ENCODE measurements around the gene CENPP. TPM values are rescaled to one million over a fixed set of nuclear protein-coding genes. Genes with fewer than 3 reads are reported as not detected.

Gene CENPP
- total RNA-seq (2014; rRNA removed; shearing (Covaris generic)) = 22.6 and 24.2 TPM in 2 replicates

DNA sequence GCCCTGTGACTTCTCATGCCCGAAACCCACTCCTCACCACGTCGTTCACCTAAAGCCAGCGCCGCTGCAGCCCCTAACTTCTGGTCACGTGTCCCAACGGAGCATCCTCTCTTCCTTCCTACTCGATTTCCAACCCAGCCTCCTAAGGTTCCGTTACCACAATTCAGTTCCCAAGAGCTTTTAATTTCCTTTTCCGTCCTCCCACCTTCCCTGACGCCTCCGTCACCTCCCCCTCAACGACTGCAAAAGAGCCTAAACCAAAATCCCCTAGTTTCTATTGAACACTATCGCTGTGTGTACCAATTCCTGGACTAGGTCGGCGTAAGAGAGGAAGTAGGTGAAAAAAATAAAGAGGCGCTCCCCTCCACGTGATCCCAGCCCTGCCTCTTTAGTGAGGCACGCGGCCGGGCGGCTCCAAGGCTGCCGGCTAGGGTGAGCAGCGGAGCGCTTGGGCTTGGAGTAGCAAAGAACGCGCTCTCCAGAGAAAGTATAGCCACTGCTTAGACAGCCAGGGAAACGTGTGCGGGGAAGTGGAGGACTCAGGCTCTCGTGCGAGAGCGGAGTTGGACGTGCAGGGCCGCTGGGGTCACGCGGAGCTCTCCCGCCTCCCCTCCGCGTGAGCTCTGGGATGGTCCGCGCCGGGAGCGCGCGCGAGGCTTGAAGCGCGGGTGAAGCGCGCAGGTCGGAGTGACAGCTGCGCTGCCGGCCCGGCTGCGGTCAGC lies at the start of gene CENPP, which contains the start of gene NOL8:
Gene CENPP, plus strand, starts transcription at position 685 of the 722 bp plus-strand sequence.
Gene NOL8, minus strand, starts transcription at position 82 of the 722 bp plus-strand sequence. CDS start 1,189 bp downstream, outside the sequence.
- Histone ChIP-seq H3K4me3 (peak within 1 kb of the TSS; percentile 86), H3K9me3 (replicated peaks) (no peaks in the 10 kb centered on the region), H3K27ac (peak within 1 kb of the TSS; percentile 99), H3K36me3 (peaks cover 28% of the 10 kb centered on the region), H3K27me3 (no peaks in the 10 kb centered on the region), H3K4me1 (peaks cover 3% of the 10 kb centered on the region; the same call in 1 of the 2 replicates)
- peak; percentile 89 to 95 for DNase-seq

DNA sequence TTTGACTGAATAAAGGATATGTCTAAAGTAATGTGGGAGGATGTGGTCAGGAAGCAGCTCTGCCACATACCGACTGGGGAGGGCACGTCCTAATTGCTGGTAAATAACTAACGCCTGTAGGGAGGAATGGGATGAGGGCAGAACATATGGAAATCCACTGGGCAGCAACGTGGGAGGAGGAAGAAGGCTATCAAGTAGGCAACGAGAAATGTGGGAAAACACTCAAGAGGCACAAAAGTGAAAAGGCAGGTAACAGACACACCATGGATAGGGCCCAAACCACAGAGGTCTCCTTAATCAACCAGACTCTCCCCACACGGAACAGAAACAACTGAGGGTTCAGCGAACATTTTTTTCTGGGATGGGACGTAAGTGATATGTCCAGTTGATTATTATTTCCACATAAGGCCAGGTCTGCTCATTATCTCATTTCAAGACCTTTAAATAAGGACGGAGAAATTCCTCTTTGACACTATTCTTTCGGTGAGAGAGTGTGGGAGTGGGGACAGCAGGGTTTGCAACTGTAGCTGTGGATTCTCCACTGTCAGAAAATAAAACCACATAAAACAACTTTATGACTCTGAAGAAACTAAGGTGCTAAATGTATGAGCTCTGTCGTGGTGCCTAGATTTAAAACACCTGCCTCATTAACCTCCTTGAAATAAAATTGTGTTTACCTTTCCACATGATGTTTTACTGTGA lies 49.3 kb upstream of the CENPP start:
- H3K36me3 ChIP-seq = peaks cover 96% of the 10 kb centered on the region
- no peaks in the 10 kb centered on the region for H3K9me3 ChIP-seq (replicated peaks)
- DNase-seq = no peak
- H3K4me1 ChIP-seq = no peaks in the 10 kb centered on the region
- no peak overlapping the region for H3K27ac ChIP-seq
- H3K27me3 ChIP-seq = no peaks in the 10 kb centered on the region
- H3K4me3 ChIP-seq = no peak overlapping the region

DNA sequence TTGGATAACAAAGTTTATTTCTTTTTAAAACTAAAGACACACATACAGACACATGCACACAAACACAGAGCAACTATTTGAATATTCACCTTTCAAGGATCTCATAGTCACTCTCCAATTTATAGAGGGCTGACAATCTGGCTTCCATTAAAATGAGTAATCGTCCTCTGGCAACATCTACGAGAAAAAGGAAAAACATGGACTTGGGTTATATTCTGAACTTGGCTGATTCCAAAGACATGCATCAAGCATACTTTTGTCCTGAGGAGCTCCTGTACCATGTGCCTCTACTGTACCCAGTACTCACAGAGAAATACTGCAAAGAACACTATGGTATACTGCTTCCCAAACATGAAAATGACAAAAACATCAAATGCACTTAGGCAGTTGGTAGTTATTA lies 47.6 kb upstream of the CENPP start:
- Histone ChIP-seq H3K36me3 (peaks cover 94% of the 10 kb centered on the region), H3K27me3 (no peaks in the 10 kb centered on the region), H3K4me1 (no peaks in the 10 kb centered on the region), H3K9me3 (replicated peaks) (no peaks in the 10 kb centered on the region), H3K27ac (no peak overlapping the region), H3K4me3 (no peak overlapping the region)
- no peak for DNase-seq

DNA sequence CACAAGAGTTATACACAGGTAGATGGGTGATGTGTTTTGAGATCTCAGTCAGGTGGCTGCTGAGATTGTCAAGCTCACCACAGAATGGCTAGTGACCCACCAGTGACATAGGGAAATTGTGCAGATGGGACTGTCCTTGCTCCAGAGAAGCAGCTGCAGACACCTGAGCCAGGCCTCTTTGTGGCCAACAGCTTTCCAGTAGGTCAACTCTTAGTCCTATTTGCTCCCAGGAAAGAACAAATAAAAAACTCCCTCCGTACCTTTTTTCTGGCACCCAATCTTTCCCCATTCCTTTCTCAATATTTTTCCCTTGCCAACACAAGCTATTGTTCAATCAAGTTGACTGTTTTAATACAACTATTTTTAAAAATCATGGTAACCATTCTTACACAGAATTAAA lies 46.5 kb upstream of the CENPP start:
- H3K27ac ChIP-seq = no peak overlapping the region
- H3K27me3 ChIP-seq = no peaks in the 10 kb centered on the region
- peaks cover 94% of the 10 kb centered on the region for H3K36me3 ChIP-seq
- no peak overlapping the region for H3K4me3 ChIP-seq
- H3K9me3 ChIP-seq (replicated peaks) = no peaks in the 10 kb centered on the region
- no peak for DNase-seq
- no peaks in the 10 kb centered on the region for H3K4me1 ChIP-seq

DNA sequence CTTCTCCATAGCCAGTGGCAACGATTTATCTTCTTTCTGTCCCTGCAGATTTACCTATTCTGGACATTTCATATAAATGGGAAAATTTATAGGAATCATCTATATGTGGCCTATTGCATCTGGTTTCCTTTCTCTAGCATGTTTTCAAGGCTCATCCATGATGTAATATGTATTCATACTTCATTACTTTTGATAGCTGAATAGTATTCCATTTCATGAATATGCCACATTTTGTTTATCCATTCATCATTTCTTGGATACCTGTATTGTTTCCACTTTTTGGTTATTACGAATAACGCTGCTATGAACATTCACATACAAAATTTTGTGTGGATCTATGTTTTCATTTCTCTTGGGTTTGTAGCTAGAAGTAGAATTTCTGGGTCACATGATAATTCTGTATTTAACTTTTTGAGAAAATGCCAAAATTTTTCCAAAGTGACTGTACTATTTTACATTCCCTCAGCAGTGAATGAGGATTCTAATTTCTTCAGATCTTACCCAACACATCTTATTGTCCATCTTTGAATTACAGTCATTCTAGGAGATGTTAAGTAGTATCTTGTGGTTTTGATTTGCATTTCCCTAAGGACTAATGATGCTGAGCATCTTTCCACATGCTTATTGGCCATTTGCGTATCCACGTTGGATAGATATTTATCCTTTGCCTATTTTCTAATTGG lies 35.9 kb upstream of the CENPP start:
- Histone ChIP-seq H3K4me3 (no peak overlapping the region), H3K27ac (no peak overlapping the region), H3K36me3 (peaks cover 64% of the 10 kb centered on the region), H3K27me3 (no peaks in the 10 kb centered on the region), H3K9me3 (replicated peaks) (no peaks in the 10 kb centered on the region), H3K4me1 (no peaks in the 10 kb centered on the region)
- DNase-seq = no peak

DNA sequence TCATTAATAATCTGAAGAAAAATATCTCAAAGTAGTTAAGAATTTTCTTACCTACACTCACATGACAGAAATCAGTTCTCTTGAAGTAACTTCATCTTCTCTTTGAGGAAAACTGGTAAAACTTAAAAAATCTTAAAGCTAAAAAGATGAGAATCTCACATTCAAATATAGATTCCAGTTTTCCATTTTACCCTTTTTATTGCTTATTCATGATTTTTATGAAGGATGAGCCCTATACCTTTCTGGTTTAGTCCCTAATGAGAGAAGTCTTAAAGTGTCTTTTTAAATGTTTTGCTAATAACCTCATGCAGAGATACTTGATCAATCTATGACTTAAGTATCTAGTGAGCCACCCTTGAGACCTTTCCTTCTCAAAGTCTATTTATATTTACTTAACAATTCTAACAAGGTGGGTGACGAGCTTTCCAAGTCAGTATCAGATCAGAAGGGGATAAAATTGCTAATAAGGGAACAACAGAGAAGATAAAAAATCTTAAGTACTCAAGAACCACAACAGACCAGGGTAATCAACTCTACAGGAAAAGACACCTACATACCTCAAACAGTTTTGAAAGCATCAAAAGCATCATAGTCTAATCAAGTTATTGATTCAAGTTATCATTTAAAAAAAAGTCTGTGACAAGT lies 34.8 kb upstream of the CENPP start:
- Histone ChIP-seq H3K27ac (no peak overlapping the region), H3K27me3 (no peaks in the 10 kb centered on the region), H3K36me3 (peaks cover 53% of the 10 kb centered on the region), H3K4me3 (no peak overlapping the region), H3K4me1 (no peaks in the 10 kb centered on the region), H3K9me3 (replicated peaks) (no peaks in the 10 kb centered on the region)
- DNase-seq = no peak

DNA sequence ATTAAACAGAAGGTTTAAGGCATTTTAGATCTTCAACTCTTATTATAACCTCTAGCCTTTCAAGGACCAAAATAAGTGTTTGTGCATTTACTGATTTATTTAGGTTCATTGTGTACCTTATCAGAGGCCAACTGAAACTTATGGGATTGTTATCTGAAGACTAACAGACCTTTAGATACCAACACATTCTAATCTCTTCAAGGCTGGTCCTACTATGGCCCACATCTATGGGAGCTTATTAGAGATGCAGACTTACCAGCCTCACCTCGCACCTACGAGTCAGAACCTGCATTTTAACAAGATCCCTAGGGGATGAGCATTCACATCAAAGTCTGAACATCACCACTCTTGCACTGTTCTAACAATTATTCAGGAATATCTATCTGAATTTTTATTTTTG lies 34.2 kb upstream of the CENPP start:
- no peak for DNase-seq
- no peaks in the 10 kb centered on the region for H3K27me3 ChIP-seq
- H3K9me3 ChIP-seq (replicated peaks) = no peaks in the 10 kb centered on the region
- peaks cover 47% of the 10 kb centered on the region for H3K36me3 ChIP-seq
- H3K27ac ChIP-seq = no peak overlapping the region
- no peak overlapping the region for H3K4me3 ChIP-seq
- H3K4me1 ChIP-seq = no peaks in the 10 kb centered on the region

DNA sequence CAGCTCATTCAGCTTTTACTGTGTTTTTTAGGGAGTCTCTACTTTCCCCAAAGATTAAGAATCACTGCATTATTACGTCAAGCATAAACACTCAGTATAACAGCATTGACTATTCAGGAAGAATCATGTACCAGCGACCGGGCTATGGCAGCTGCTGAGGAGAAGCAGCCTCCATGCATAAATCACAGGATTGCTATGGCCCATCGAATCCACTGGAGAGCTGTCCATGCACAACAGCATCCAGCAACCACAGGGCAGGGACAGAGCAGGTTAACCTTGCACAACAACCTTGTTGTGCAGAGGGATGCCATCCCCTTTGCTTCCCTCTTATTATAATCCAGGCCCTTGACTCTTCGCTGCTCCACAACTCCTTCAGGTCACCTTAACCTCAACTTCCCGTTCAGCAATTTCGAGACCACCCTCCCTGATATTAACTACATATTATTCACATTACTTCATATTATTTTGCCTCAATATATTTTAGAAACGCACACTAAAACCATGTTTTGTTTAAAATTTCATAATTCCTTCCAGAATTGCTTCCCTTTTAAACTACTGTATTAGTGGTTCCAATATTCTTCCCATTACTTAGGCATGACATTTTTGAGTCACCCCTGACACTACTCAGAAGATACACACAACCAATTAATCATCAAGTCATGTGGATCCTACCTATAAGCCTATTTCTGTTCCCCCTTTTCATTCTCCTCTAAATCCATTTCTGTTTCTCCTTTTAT lies 33.2 kb upstream of the CENPP start:
- peak overlapping the region; percentile 78 for H3K4me3 ChIP-seq
- H3K27ac ChIP-seq = peak overlapping the region; percentile 76
- no peaks in the 10 kb centered on the region for H3K9me3 ChIP-seq (replicated peaks)
- peaks cover 46% of the 10 kb centered on the region for H3K36me3 ChIP-seq
- H3K27me3 ChIP-seq = no peaks in the 10 kb centered on the region
- peak; percentile 12 to 28 for DNase-seq
- no peaks in the 10 kb centered on the region for H3K4me1 ChIP-seq

DNA sequence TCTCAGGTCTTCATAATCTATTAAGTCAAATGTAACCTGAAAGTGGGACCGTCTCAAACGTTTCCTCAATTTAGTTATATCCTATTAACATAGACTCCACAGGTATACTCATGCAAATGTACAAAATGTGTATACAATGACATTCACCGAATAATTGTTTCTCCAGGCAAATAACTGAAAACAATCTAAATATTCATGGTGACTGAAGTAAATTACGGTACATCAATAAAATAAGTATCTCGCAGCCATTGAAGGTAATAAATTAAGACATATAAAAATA lies 32.7 kb upstream of the CENPP start:
- Histone ChIP-seq H3K36me3 (peaks cover 47% of the 10 kb centered on the region), H3K27me3 (no peaks in the 10 kb centered on the region), H3K9me3 (replicated peaks) (no peaks in the 10 kb centered on the region), H3K4me3 (peak overlapping the region; percentile 78), H3K27ac (peak overlapping the region; percentile 76), H3K4me1 (no peaks in the 10 kb centered on the region)
- DNase-seq = no peak

DNA sequence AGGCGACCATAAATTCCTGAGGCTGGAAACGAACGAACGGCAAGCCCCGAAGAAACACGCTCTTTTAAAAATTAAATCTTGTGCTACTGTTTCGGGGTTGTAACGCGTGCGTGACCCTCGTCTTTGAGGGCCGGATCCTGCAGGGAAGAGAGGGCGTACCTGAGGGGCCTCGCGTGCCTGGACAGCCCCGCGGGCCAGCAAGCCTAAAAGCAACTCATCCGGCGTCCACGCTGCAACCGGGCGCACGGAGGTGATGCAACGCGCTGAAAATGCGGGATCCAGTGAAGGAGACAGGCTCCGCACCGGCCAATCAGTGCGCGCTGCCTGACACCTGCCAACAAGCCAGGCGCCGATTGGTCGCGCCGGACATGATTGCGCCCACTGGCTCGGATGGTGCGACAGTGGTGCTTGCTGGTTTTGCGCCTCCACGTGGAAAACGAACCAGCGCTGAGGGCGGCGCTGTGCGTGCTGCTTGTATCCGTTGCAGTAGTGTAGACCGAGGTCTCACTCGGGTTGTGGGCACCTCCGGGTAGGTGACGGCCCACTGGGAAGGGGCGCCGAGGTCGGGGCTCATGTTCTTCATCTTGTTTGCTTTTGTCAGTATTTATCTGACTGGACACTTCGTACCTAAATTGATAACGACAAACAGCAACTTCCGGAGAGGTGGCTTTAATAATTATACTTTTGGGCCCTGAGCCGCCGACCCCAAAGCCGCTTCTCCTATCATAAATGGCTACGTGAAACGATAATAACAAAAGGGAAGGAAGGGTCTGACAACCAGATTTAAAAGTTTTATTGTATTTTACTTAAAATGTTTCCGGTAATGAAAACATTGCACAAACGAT lies 32.1 kb upstream of the CENPP start, which contains the start of gene IARS1:
Gene IARS1, minus strand, starts transcription at position 246 of the 845 bp plus-strand sequence. CDS start 4,278 bp downstream, outside the sequence.
- H3K4me1 ChIP-seq = no peaks in the 10 kb centered on the region
- peak within 1 kb of the TSS; percentile 76 for H3K27ac ChIP-seq
- no peaks in the 10 kb centered on the region for H3K9me3 ChIP-seq (replicated peaks)
- H3K4me3 ChIP-seq = peak within 1 kb of the TSS; percentile 78
- peaks cover 47% of the 10 kb centered on the region for H3K36me3 ChIP-seq
- no peaks in the 10 kb centered on the region for H3K27me3 ChIP-seq
- peak; percentile 99 for DNase-seq

DNA sequence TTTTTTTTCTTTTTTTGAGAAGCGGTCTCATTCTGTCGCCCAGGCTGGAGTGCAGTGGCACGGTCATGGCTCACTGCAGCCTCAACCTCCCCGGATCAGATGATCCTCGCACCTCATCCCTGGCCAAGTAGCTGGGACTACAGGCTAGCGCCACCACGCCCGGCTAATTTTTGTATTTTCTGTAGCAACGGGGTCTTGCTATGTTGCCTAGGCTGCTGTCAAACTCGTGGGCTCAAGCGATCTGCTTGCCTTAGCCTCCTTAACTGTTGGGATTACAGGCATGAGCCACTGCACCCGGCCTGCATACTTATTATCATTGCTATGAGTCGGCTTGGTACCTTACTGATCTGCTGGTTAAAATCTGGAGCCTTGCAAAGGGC lies 31.5 kb upstream of the CENPP start:
- peak overlapping the region; percentile 78 for H3K4me3 ChIP-seq
- DNase-seq = peak; percentile 28 to 54
- no peaks in the 10 kb centered on the region for H3K9me3 ChIP-seq (replicated peaks)
- H3K27ac ChIP-seq = peak overlapping the region; percentile 76
- H3K27me3 ChIP-seq = no peaks in the 10 kb centered on the region
- peaks cover 50% of the 10 kb centered on the region for H3K36me3 ChIP-seq
- H3K4me1 ChIP-seq = no peaks in the 10 kb centered on the region

DNA sequence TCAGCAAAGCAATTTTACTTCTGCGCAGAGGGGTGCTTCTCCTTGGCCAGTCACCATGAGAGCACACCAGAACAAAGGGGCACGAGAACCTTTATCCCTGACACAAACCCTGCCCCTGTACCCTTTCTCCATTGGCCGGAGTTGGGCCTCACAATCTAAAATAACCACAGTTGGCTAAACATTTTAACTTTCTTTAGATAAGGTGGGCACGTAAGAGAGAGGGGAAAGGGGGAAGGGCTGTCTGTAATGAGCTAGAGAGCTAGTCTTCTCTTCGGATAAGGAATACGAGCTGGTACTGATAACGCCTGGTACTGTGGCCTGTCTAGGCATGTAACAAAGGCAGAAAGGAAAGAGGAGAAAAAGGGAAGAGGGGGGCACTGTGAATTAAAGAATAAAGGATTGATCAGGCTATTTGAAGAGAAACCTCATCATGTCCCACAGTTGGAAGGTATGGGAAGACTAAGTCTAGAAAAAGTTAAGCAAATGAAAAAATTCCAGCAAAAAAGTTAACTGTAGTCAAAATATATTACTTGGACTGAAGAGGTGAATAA lies 30.4 kb upstream of the CENPP start:
- DNase-seq = peak in 1 of 2 experiments; percentile 6
- H3K36me3 ChIP-seq = peaks cover 48% of the 10 kb centered on the region
- no peaks in the 10 kb centered on the region for H3K27me3 ChIP-seq
- H3K27ac ChIP-seq = no peak overlapping the region
- no peaks in the 10 kb centered on the region for H3K4me1 ChIP-seq
- H3K9me3 ChIP-seq (replicated peaks) = no peaks in the 10 kb centered on the region
- no peak overlapping the region for H3K4me3 ChIP-seq

DNA sequence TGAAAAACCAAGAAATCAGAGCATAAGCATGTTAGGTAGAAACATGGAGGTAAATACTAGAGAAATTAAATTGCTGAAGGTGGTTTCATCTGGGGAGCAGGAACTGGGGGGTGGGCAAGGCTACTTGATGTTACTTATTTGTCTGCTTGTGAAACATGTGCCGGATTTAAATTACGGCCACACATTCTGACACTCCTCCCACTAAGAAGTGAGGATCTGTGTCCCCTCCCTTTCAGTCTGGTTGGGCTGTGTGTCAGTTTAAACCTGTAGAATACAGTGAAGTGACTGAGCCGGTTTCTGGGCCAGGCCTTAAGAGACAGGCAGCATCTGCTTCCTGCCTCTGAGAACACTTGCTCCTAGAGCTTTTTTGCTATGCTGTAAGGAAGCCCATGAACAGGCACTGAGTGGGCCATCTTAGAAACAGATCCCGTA lies 29.9 kb upstream of the CENPP start:
- DNase-seq = no peak
- no peak overlapping the region for H3K4me3 ChIP-seq
- no peaks in the 10 kb centered on the region for H3K9me3 ChIP-seq (replicated peaks)
- no peaks in the 10 kb centered on the region for H3K27me3 ChIP-seq
- H3K4me1 ChIP-seq = no peaks in the 10 kb centered on the region
- peaks cover 47% of the 10 kb centered on the region for H3K36me3 ChIP-seq
- no peak overlapping the region for H3K27ac ChIP-seq

Data from SJCRH30 (cell line).